ENCODE results near the gene CTSF.

GRCh38 chr11:66539870-66540213 is 28.6 kb downstream of the CTSF start:
- TF ChIP-seq CTCF (IDR thresholded peaks at IDR 0.05) (no peak), POLR2A (IDR thresholded peaks at IDR 0.05) (no peak)
